ENCODE measurements around the gene TRAK2.
"Not testable (repeated sequence)": the region's sequence is repeated elsewhere in the genome, so short reads cannot be mapped to it uniquely, and the experiment has no call there.

Gene TRAK2

DNA sequence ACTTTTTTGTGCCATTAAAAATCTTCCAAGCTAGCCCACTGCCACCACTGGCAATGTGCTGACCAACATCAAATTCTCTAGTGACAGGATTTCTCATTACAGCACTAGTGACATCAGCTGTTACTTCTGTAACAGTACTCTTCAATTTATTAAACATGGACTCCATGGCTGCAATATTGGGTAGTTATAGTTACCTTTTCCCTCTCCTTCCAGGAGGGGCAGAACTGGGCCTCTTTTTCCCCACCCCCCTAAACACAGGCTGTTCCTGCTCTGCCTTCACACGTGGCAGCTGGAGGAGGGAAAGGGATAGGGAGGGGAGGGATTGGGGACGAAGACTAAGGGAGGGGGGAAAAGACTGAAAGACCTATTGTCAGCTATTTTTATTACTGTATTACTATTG, 38.1 kb downstream of the TRAK2 start:
- no peak for DNase-seq

DNA sequence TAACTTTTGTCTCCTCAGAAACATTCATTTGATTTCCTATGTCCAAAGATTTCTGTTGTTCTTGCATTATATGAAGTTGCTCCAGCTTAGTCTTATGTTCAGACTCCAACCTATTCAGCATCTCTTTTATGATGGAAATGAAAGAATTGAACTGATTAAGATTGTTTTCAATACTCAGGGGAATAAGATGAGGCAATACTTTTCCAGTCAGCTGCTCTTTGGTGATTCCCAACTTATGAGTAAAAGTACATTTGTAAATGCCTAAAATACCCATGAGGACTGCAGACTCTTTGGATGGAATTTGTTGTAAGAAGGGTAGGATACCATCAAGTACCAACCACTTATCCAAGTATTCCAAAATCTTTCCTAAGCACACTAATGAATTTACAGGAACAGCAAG, 39.8 kb downstream of the TRAK2 start:
- DNase-seq, result no peak

DNA sequence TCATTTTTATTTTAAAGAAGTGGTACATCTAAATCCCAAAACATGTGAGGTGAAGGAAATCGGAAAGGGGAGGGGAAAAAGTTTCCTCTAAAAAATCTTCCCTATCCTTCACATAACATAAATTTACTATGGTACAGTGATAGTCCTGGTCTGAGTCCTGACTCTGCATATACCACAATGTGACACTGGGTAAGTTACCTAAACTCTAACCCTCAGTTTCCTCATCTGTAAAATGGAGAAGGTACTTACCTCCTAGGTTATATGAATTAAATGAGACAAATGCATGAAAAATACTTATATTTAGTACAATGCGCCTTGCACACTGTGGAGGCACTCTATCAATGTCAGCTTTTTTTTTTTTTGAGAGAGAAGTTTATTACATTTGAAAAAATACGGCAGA, 42.3 kb downstream of the TRAK2 start:
- DNase-seq, result no peak

DNA sequence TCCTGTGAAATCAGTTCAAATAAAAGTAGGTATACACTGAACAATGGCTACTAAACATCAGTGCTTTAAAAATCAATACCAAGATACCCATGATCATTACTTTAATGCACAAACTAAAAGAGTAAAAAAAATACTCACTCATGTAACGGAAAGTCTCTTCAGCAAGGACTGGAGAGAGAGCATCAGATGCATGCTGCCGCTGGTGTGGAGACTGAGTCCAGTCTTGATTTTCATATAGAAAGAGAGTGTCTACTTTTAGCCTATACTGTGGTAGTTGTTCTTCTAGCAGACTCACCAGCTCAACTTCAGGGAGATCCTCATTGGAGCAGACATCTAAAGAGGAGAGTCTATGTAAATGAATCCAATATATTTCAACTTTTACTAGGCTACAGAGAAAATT, 44.0 kb downstream of the TRAK2 start:
- DNase-seq, result no peak

DNA sequence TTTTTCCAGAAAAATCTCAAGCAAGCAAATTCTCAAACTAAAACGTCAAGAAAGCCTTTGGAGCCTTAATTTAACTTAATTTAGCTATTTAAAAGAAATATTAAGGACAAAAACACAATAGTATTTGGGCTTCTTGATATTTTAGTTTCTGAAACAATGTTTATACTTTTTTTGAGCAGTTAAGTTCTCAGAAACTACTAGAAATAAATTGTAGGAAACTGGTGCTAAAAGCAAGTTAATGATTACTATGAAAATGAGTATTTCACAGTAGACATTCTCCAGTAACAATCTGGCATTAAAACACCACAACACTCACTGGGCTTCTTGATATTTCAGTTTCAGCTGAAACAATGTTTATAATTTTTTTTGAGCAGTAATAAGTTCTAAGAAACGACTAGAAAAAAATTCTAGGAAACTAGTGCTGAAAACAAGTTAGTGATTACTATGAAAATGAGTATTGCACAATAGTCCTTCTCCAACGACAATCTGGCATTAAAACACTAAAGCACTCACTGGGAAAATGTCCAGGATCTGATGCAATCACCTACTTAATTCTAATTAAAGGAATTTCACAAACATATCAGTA, 45.1 kb downstream of the TRAK2 start:
- no peak for DNase-seq

DNA sequence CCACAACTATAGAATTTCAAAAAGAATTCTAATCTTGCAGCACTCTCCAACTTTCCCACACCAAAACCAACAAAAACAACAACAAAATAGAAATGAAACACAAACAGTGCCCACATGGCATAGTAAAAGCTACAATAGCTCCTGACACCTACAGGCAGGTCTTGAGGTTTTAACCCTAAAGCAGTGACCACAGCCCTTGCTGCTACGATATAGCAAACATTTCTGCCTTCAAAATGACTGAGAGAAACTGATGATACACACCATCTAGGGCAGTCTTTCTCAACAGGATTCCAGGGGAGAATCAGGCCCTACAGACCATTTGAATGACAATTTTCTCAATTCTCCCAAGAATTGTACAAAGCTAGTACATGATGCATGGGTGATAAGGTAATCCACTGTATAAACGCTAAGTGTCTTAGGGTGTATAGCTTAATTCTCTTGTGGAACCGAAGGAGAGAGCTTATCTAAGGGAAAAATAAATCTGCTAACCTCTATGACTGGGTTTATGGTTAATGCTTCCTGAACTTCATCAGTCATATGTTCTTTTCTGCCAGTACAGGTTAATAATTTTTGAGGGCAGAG, 46.5 kb downstream of the TRAK2 start:
- no peak for DNase-seq

DNA sequence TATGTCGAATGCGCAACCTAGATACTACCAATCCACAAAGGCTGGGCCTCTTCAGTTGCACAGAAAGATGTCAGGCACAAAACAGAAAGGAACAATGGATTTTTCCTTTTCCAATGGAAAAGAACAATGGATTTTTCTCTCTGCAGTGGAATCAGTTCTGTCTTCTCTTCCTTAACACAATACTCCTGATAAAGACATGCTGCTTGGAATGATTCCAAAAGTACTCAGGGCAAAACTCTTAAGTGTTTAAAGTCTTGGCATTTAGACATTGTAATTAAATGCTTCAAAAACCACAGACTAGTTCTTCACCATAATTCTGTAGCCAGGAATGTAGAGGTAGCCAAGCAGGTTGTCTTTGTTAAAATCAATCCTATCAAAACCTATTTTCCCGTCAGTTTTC, 47.4 kb downstream of the TRAK2 start:
- DNase-seq, result no peak

DNA sequence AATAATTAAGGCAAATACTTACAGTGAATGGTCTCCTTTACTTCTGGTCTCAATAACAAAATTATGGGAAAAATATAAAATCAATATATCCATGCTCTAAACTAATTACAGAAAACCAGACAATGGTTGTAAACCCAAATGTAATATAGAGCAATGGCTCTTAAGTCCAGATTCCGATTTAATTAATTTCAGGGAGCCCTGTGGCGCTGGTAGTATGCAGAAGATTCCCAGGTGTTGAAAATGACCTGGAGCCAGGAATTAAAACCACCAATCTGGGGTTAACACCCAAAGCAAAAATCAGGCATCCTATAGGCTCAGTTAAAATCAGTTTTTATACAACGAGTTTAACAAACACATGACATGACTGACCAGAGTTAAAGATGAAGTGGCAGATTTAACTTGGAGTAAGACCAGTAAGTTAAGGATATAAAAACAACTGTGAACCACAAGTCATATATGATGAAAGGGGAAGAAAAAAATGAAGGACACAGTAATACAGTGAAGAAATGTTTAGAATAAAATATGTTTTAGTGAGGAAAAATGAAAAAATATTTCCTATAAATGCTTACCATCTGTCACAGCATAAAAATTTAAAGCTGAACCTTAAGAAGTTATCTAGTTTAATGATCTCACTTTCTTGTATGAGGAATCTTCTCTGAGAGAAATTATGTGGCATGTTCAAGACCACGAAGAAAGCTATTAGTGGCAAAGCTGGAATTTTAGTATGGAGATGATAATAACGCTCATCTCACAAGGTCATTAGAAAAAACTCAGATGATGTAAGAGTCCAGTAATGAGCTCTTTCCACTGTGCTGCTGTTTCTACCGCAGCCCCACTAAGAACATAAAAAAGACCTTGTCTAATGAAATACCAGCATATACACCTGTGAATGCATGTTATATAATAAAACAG, 48.4 kb downstream of the TRAK2 start:
- DNase-seq, result no peak

DNA sequence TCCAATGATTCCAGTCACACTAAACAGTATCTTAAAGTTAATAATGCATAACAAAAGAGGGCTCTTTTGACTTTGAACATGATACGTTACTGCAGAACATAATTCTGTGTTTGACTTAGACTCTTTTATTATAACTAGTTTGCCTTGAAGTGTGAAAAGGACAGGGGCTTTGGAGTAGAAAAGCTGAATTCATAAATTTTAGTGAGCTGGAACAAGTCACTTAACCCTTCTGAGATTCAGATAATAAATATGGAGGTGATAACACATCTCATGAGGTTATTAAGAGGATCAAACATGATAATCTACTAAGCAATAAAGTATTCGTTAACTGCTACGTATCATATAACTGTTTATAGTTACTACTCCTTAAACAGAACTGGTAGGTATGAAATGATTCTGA, 49.4 kb downstream of the TRAK2 start:
- no peak for DNase-seq

DNA sequence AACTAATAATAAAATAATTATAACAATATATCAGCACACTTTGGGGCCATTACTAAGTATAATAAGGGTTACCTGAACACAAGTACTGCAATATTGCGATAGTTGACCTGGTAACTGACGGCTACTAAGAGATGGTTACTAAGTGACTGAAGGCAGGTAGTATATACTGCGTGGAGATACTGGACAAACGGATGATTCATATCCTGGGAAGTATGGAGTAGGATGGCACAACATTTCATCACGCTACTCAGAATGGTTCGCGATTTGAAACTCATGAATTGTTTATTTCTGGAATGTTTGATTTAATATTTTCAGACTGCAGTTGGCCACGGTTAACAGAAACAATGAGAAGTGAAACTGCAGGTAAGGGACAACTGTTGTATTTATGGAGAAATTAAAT, 54.7 kb downstream of the TRAK2 start:
- no peak for DNase-seq

DNA sequence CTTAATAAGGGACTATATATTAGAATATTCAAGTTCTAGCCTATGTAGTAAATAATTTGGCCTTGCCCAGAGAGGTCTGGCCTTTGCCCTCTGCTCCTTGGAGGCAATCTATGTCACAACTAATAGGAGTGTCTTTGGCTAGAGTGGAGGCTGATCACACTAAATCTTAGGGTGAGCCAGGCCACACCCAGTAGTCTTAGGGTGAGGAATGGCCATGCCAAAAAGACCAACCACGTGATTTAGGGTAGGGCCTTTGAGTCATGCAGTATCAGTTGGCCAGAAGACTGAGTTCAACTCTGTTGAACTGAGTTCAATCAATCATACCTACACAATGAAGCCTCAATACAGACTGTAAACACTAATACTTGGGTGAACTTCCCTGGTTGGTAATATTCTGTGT, 68.1 kb downstream of the TRAK2 start:
- no peak for DNase-seq

DNA sequence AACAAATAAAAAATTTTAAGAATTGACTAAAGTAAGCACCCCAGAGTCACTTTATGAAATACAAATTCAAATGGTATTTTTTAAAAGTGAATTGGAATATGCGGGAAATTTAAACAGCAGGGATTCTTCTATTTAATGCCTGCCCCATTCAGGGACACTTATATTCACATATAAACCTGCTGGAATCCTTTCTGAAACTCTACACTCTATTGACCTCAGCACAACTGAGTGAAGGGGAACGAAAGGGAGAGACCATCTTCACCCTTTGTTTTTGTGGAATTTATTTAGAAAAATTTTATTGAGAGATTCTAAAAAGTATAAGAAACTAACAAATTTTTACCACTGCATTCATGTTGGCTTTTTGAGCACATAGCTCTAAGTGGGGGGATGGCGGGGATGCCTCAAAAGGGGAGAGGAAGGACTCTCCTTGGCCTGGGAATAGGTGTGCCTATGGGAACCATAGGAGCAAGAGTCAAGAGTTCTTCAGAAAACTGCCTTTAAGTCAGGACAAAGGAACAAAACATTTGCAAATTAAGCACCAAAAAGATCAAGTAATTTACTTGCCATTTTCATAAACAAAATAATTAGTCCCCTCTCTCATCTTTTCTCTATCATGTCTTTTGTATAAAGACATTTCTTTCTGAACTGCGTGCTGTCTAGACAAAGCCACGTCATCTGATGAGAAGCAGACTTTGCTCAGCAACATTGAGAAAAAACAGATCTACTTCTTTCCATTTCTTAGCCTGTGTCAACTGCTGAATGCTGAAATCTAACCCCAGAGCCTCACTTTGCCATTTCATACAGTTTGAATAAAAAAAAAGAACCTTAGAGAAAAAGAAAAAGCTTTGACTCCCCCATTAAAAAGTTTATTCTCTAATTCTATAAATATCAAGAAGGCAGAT, 72.5 kb downstream of the TRAK2 start:
- no peak for DNase-seq

DNA sequence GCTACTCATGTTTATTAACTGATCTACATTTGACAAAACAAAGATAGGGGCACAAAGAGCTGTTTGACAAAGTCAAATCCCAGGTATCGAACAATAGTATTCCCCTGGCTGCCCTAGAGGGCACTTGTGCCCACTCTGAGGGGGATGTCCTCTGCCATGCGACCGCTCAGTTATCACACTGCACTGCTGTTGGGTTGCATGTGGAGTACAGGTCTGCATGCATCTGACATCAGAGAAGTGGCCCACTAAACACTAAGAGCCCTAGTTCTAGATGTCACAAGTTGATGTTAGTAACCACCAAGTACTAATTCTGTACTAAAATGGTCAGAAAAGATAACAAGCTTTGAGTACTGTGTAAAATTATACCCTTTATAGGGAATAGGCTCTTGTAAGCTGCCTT, 74.0 kb downstream of the TRAK2 start:
- no peak for DNase-seq

DNA sequence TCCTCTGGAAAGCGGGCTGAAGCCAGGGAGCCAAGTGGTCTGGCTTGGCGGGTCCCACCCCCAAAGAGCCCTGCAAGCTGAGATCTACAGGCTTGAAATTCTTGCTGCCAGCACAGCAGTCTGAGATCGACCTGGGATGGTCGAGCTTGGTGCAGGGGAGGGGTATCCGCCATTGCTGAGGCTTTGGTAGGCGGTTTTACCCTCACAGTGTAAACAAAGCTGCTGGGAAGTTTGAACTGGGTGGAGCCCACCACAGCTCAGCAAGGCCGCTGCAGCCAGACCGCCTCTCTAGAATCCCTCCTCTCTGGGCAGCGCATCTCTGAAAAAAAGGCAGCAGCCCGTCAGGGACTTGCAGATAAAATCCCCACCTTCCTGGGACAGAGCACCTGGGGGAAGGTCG, 81.5 kb downstream of the TRAK2 start:
- DNase-seq, result no peak

DNA sequence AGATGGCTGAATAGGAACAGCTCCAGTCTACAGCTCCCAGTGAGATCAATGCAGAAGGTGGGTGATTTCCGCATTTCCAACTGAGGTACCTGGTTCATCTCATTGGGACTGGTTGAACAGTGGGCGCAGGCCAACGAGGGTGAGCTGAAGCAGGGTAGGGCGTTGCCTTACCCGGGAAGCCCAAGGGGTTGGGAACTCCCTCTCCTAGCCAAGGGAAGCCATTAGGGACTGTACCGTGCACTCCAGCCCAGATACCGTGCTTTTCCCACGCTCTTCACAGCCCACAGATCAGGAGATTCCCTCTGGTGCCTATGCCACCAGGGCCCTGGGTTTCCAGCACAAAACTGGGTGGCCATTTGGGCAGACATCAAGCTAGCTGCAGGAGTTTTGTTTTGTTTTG, 81.9 kb downstream of the TRAK2 start:
- not testable (repeated sequence) for DNase-seq

DNA sequence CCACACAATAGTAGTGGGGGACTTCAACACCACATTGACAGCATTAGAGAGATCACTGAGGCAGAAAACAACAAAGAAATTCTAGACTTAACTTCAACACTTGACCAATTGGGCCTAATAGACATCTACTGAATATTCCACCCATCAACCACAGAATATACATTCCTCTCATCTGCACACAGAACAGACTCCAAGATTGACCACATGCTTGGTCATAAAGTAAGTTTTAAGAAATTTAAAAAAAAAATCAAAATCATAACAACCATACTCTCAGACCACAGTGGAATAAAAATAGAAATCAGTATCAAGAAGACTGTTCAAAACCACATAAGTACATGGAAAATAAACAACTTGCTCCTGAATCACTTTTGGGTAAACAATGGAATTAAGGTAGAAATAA, 85.1 kb downstream of the TRAK2 start:
- DNase-seq, result no peak

DNA sequence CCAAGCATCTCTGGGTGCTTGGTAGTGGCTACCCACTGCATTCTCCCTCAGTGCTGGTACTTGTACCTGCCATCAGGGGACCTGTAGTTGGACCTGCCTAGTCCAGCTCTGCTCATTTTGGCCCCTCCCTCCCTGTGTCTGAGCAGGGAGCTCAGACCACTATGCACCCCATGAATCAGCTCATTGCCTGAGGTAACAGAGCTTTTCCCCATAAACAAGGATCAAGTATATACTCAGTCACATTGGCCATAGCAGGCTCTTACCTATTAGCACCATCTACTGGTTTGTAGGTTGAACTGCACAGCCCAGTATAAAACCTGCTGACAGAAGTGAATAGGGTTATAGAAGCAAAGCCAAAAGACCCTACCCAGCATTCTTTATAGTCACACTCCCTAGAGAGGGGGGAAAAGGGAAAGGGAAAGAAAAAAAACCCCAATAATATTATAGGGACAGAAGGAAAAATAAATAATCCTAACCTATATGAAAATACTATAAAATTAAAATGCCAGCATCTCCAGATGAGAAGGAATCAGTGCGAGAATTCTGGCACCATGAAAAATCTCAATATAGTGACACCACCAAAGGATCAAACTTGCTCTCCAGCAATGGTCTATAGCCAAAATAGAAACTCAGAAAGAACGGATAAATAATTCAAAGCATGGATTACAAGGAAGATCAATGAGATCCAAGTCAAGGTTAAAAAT, 87.2 kb downstream of the TRAK2 start:
- DNase-seq, result no peak

DNA sequence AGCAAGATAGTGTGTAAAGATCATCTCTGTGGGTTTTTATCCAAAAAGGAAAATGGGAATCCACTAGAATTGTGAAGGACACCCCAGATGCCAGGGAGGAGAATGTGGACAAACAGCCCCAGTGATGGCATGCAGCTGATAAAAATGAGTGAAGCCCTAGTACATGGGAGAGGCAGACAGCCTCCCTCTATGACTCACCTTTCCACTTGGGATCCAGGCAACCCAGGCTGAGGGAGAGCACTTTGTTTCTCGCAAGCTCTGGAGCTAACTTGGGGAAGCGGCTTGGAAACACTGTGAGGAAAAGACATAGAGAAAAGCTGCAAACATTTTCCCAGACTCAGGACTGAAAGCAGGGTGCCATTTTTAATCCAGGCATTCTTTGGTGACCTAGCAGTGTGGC, 88.9 kb downstream of the TRAK2 start:
- no peak for DNase-seq

DNA sequence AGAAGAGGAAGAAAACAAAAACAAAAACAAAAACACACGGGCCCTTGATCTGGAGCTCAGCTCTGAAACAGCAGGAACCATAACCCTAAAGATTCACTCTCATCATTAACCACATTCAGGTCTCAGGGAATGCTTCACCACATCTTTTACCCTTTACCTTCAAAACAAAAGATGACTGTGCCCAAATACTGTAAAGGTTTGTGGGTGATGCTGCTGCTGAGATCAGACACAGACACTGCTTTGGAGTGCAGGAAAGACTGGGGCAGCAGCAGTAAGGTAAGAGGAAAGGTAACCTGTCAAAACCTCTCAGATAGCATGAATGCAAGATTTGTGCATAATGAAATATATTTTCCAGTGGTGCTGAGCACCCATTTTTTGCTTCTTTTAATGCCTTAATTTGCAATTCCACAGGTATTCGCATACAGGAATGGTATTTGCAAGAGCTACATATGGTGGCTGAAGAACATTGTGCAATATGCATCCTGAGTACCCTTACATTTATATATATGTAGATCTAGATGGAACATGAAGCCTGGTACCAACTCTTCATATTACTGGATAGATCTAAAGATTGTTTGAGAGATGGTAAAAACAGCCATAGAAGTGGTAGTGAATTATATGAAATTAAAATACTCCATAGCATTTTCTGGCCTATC, 90.1 kb downstream of the TRAK2 start:
- DNase-seq, result no peak

DNA sequence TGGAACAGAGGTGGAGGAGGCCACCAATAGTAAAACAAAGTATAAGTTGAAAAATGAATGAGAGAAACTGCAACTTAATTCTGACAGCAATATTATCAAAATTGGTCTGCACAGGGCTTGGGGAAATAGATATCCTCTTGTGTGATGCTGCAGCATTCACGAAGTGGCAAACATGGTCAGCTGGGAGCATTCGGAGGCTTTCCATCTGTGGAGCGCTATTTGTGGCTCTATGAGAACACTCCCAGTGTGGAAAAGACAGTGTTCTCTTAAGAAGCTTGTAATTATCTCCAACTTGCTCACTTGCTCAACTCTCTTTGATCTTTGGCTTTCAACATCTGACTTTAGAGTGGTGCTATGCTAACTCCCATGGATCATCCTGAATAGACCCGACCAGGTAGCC, 91.0 kb downstream of the TRAK2 start:
- DNase-seq, result no peak

DNA sequence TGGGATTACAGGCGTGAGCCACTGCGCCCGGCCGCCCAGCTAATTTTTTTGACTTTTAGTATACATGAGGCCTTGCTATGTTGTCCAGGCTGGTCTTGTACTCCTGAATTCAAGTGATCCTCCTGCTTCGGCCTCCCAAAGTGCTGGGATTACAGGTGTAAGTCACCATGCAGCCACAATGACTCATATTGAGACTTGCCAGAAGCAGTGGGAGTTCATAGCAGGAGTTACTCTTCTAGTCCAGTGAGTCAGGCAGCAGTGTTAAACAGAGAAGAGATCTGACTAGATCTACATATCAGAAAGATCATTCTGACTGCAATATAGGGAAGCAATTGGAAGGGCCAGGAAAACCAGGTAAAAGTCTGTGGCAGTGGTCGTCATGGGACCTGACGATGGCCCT, 92.6 kb downstream of the TRAK2 start:
- peak; percentile 12 for DNase-seq

DNA sequence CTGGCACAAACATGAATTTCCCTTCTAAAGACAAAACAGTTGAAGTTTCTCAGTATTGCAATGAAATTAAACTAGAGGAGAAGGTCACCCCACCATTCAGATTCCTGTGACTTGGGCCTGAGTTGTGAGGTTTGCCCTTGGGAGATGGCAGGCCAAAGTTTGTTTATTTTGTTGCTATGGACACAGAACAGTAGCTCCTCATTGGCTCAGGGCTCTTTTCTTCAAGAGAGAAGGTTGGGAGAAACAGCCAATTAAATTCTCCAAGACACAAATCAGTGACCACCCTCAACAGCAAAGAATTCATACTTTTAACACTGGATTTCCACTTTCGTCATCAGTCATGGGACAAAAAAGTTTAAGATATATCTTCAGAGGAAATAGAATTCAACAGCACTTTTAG, 94.0 kb downstream of the TRAK2 start, which contains the start of gene FLACC1:
Gene FLACC1 (minus strand): TSS at position 125 of the 400 bp plus-strand sequence. CDS start 5,941 bp downstream, outside the sequence.
- DNase-seq, result no peak
